ENCODE results near the gene HVCN1.
A peak's percentile ranks its signal among the peaks of the same experiment; 100 is the strongest.

Gene HVCN1

GRCh38 chr12:110661337-110661972, 27.5 kb downstream of the HVCN1 start:
- peak overlapping the region; percentile 59 for H3K4me3 ChIP-seq (ENCODE audit: insufficient read depth, low read length, poor library complexity, severe bottlenecking)
- no peak for TF ChIP-seq EZH2phosphoT487 (conservative IDR thresholded peaks at IDR 0.05; ENCODE audit: low read length)
- no peak for TF ChIP-seq CTCF (IDR thresholded peaks at IDR 0.05; ENCODE audit: insufficient read depth, low read length, poor library complexity, severe bottlenecking)
- H3K9me3 ChIP-seq (ENCODE audit: insufficient read depth, low read length), result no peaks in the 10 kb centered on the region
- H3F3A ChIP-seq (ENCODE audit: insufficient read depth), result peaks cover 34% of the 10 kb centered on the region
- peak overlapping the region; percentile 94 for H3K27ac ChIP-seq (ENCODE audit: low read depth, low read length)
- peak overlapping the region; percentile 82 for H3K4me2 ChIP-seq (ENCODE audit: low read depth, low read length, poor library complexity, severe bottlenecking)
- H4K20me1 ChIP-seq (ENCODE audit: low read depth, low read length), result no peaks in the 10 kb centered on the region
- H3K36me3 ChIP-seq (ENCODE audit: low read length), result peaks cover 5% of the 10 kb centered on the region
- no peaks in the 10 kb centered on the region for H3K9me2 ChIP-seq (replicated peaks; ENCODE audit: insufficient read depth, low read length)
- no peaks in the 10 kb centered on the region for H3K27me3 ChIP-seq (ENCODE audit: low read length)
- peaks cover 46% of the 10 kb centered on the region for H3K79me2 ChIP-seq (ENCODE audit: insufficient read depth, low read length)
- peak overlapping the region; percentile 89 for H3K9ac ChIP-seq (ENCODE audit: low read length)
- H2AFZ ChIP-seq (ENCODE audit: low read depth, low read length, severe bottlenecking), result no peak overlapping the region

GRCh38 chr12:110658878-110659277, 30.0 kb downstream of the HVCN1 start:
- Histone ChIP-seq H3K9ac (ENCODE audit: low read length) (peak overlapping the region; percentile 89), H3K36me3 (ENCODE audit: low read length) (peaks cover 7% of the 10 kb centered on the region), H2AFZ (ENCODE audit: low read depth, low read length, severe bottlenecking) (no peak overlapping the region), H3F3A (ENCODE audit: insufficient read depth) (peaks cover 26% of the 10 kb centered on the region), H3K79me2 (ENCODE audit: insufficient read depth, low read length) (peaks cover 50% of the 10 kb centered on the region), H3K27me3 (ENCODE audit: low read length) (no peaks in the 10 kb centered on the region), H3K4me2 (ENCODE audit: low read depth, low read length, poor library complexity, severe bottlenecking) (peak overlapping the region; percentile 82), H3K9me3 (ENCODE audit: insufficient read depth, low read length) (no peaks in the 10 kb centered on the region), H4K20me1 (ENCODE audit: low read depth, low read length) (no peaks in the 10 kb centered on the region), H3K27ac (ENCODE audit: low read depth, low read length) (peak overlapping the region; percentile 94), H3K9me2 (replicated peaks; ENCODE audit: insufficient read depth, low read length) (no peaks in the 10 kb centered on the region), H3K4me3 (ENCODE audit: insufficient read depth, low read length, poor library complexity, severe bottlenecking) (peak overlapping the region; percentile 4)
- no peak for TF ChIP-seq CTCF (IDR thresholded peaks at IDR 0.05; ENCODE audit: insufficient read depth, low read length, poor library complexity, severe bottlenecking)

GRCh38 chr12:110658242-110658641, 30.7 kb downstream of the HVCN1 start:
- peak overlapping the region; percentile 94 for H3K27ac ChIP-seq (ENCODE audit: low read depth, low read length)
- peaks cover 8% of the 10 kb centered on the region for H3K36me3 ChIP-seq (ENCODE audit: low read length)
- TF ChIP-seq CTCF (IDR thresholded peaks at IDR 0.05; ENCODE audit: insufficient read depth, low read length, poor library complexity, severe bottlenecking), result no peak
- TF ChIP-seq EZH2phosphoT487 (conservative IDR thresholded peaks at IDR 0.05; ENCODE audit: low read length), result no peak
- peak overlapping the region; percentile 82 for H3K4me2 ChIP-seq (ENCODE audit: low read depth, low read length, poor library complexity, severe bottlenecking)
- H3K79me2 ChIP-seq (ENCODE audit: insufficient read depth, low read length), result peaks cover 51% of the 10 kb centered on the region
- H3K9ac ChIP-seq (ENCODE audit: low read length), result peak overlapping the region; percentile 89
- no peaks in the 10 kb centered on the region for H3K9me3 ChIP-seq (ENCODE audit: insufficient read depth, low read length)
- H3K9me2 ChIP-seq (replicated peaks; ENCODE audit: insufficient read depth, low read length), result no peaks in the 10 kb centered on the region
- H3K4me3 ChIP-seq (ENCODE audit: insufficient read depth, low read length, poor library complexity, severe bottlenecking), result no peak overlapping the region
- no peaks in the 10 kb centered on the region for H3K27me3 ChIP-seq (ENCODE audit: low read length)
- H4K20me1 ChIP-seq (ENCODE audit: low read depth, low read length), result no peaks in the 10 kb centered on the region
- no peak overlapping the region for H2AFZ ChIP-seq (ENCODE audit: low read depth, low read length, severe bottlenecking)
- peaks cover 21% of the 10 kb centered on the region for H3F3A ChIP-seq (ENCODE audit: insufficient read depth)
